ENCODE results near the gene PKM.
"Not testable (repeated sequence)": the region's sequence is repeated elsewhere in the genome, so short reads cannot be mapped to it uniquely, and the experiment has no call there.

Gene PKM

GRCh38 chr15:72172796-72173195, 58.2 kb downstream of the PKM start:
- Histone ChIP-seq H3K27me3 (ENCODE audit: insufficient read depth, low read depth) (no peaks in the 10 kb centered on the region), H3K9ac (no peak overlapping the region), H3K4me2 (no peak overlapping the region), H3K4me1 (ENCODE audit: low read depth, poor library complexity, severe bottlenecking) (no peaks in the 10 kb centered on the region), H4K20me1 (ENCODE audit: insufficient read depth) (no peaks in the 10 kb centered on the region), H3K4me3 (IDR thresholded peaks at IDR 0.05; ENCODE audit: insufficient read depth, low read depth, low read length) (no peak overlapping the region), H3K36me3 (ENCODE audit: insufficient read depth) (no peaks in the 10 kb centered on the region), H3K27ac (no peak overlapping the region), H2AFZ (ENCODE audit: low read depth) (no peak overlapping the region), H3K79me2 (ENCODE audit: insufficient read depth, low read depth) (no peaks in the 10 kb centered on the region)
- no peak for TF ChIP-seq CTCF (conservative IDR thresholded peaks at IDR 0.05; ENCODE audit: low read depth, low read length)

DNA sequence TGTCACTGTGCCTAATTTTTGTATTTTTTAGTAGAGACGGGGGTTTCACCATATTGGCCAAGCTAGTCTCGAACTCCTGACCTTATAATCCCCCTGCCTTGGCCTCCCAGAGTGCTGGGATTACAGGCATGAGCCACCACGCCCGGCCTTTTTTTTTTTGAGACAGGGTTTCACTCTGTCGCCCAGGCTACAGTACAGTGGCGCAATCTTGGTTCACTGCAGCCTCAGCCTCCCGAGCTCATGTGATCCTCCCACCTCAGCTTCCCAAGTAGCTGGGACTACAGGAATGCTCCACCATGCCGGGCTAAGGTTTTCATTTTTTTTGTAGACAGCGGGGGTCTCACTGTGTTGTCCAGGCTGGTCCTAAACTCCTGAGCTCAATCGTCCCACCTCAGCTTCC, 59.0 kb downstream of the PKM start:
- not testable (repeated sequence) for H4K20me1 ChIP-seq (ENCODE audit: insufficient read depth); H3K4me1 ChIP-seq (ENCODE audit: low read depth, poor library complexity, severe bottlenecking); H3K36me3 ChIP-seq (ENCODE audit: insufficient read depth); H3K27ac ChIP-seq; H3K4me3 ChIP-seq (IDR thresholded peaks at IDR 0.05; ENCODE audit: insufficient read depth, low read depth, low read length); H3K79me2 ChIP-seq (ENCODE audit: insufficient read depth, low read depth); H3K27me3 ChIP-seq (ENCODE audit: insufficient read depth, low read depth); H3K9ac ChIP-seq; H2AFZ ChIP-seq (ENCODE audit: low read depth); H3K4me2 ChIP-seq

GRCh38 chr15:72170691-72171090, 60.3 kb downstream of the PKM start:
- no peak overlapping the region for H3K9ac ChIP-seq
- no peaks in the 10 kb centered on the region for H3K4me1 ChIP-seq (ENCODE audit: low read depth, poor library complexity, severe bottlenecking)
- no peaks in the 10 kb centered on the region for H3K79me2 ChIP-seq (ENCODE audit: insufficient read depth, low read depth)
- H3K36me3 ChIP-seq (ENCODE audit: insufficient read depth), result no peaks in the 10 kb centered on the region
- no peak overlapping the region for H3K4me3 ChIP-seq (IDR thresholded peaks at IDR 0.05; ENCODE audit: insufficient read depth, low read depth, low read length)
- no peaks in the 10 kb centered on the region for H4K20me1 ChIP-seq (ENCODE audit: insufficient read depth)
- no peaks in the 10 kb centered on the region for H3K27me3 ChIP-seq (ENCODE audit: insufficient read depth, low read depth)
- no peak overlapping the region for H3K4me2 ChIP-seq
- H3K27ac ChIP-seq, result no peak overlapping the region
- TF ChIP-seq CTCF (conservative IDR thresholded peaks at IDR 0.05; ENCODE audit: low read depth, low read length), result no peak
- H2AFZ ChIP-seq (ENCODE audit: low read depth), result no peak overlapping the region

DNA sequence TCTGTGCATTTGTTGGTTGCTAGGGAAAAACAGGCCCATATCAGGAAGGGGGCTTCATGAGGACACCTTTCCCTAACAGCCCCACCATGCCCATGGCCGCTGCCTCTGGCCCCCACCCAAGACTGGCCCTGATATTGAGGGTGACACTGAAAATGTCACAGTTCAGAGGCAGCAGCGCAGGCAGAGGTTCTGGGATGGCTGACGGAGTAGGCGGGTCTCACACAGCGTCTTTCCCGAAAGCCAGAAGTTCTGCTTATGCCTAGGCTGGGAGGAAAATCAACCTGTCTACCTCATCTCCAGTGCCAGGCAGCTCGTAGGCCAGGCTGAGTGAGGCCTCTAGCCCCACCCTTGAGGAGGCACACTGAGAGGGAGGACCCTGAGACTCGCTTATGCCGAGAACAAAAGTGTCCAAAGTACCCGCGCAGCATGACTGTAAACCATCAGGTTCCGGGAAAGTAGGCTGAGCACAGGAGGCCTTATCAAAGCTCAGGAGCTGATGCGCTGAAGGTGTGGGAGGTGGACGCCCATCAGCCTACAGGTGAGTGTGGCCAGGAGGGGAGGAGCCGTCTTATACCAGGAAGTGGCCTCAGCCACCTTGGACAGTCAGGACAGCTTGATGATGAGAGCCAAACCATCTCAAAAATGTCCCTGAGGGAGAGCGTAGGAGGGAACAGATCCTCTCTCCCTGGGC, 60.9 kb downstream of the PKM start:
- no peak overlapping the region for H3K27ac ChIP-seq
- no peaks in the 10 kb centered on the region for H4K20me1 ChIP-seq (ENCODE audit: insufficient read depth)
- H3K9ac ChIP-seq, result no peak overlapping the region
- no peak for TF ChIP-seq CTCF (conservative IDR thresholded peaks at IDR 0.05; ENCODE audit: low read depth, low read length)
- H3K4me3 ChIP-seq (IDR thresholded peaks at IDR 0.05; ENCODE audit: insufficient read depth, low read depth, low read length), result no peak overlapping the region
- H3K36me3 ChIP-seq (ENCODE audit: insufficient read depth), result no peaks in the 10 kb centered on the region
- H3K4me1 ChIP-seq (ENCODE audit: low read depth, poor library complexity, severe bottlenecking), result no peaks in the 10 kb centered on the region
- no peaks in the 10 kb centered on the region for H3K27me3 ChIP-seq (ENCODE audit: insufficient read depth, low read depth)
- no peak overlapping the region for H2AFZ ChIP-seq (ENCODE audit: low read depth)
- H3K4me2 ChIP-seq, result no peak overlapping the region
- H3K79me2 ChIP-seq (ENCODE audit: insufficient read depth, low read depth), result no peaks in the 10 kb centered on the region

DNA sequence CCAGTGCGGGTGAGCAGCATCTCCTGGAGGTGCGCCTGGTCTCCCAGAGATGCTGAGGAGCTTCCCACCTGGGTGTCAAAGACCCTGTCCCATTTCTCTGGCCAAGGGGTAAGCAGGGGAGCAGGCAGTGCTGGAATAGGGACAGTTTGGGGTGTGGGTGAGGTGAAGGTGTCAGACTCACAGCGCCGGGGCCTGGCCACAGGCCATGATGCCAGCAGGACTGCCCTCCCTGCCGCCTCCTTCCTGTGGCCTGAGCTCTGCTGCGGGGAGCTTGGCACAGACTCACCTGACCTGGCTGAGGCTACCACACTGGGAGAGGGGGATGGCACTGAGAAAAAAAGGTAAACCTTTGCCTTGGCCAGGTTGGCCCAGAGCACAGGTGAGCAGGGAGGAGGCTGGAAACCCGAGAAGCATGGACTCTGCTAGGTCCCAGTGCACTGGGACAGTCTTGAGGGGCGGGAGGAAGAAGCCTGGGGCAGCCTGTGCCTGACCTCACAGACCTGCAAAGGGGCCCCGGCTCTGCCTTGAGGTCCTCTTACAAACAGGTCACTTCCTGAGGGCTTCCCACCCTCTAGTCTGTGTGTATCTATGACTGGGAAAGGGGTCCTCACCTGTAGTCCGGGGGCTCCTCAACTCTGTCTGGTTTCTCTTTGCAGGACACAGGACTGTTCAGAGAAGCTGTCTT, 61.6 kb downstream of the PKM start:
- Histone ChIP-seq H3K4me1 (ENCODE audit: low read depth, poor library complexity, severe bottlenecking) (no peaks in the 10 kb centered on the region), H4K20me1 (ENCODE audit: insufficient read depth) (no peaks in the 10 kb centered on the region), H3K27ac (no peak overlapping the region), H3K4me2 (no peak overlapping the region), H2AFZ (ENCODE audit: low read depth) (no peak overlapping the region), H3K9ac (no peak overlapping the region), H3K36me3 (ENCODE audit: insufficient read depth) (no peaks in the 10 kb centered on the region), H3K79me2 (ENCODE audit: insufficient read depth, low read depth) (no peaks in the 10 kb centered on the region), H3K4me3 (IDR thresholded peaks at IDR 0.05; ENCODE audit: insufficient read depth, low read depth, low read length) (no peak overlapping the region), H3K27me3 (ENCODE audit: insufficient read depth, low read depth) (no peaks in the 10 kb centered on the region)
- TF ChIP-seq CTCF (conservative IDR thresholded peaks at IDR 0.05; ENCODE audit: low read depth, low read length), result no peak

Measured in KMS-11 (cell line).